Aorta (tissue), 5 donors: ENCODE data around the gene ERBB2. TPM values are rescaled to one million over a fixed set of nuclear protein-coding genes. Genes with fewer than 3 reads are reported as not detected.

Experiments used
- ATAC-seq: fragments of 200-7000 bp; cut with Tn5 transposase; one replicate; pipeline ENCODE4 v1.9.1; 2022; ENCODE audit warnings: moderate library complexity; ENCODE audit not compliant: low FRiP score
- DNase-seq, 2 donors: peaks; one replicate each; pipeline ENCODE4 v3.0.0-alpha.2; 2020
- H3K27ac ChIP-seq, 2 donors: one replicate each; pipeline ENCODE4 v1.5.1; 2013; ENCODE audit warnings: low read length in 2 of 2, mild to moderate bottlenecking in 2 of 2, moderate library complexity in 2 of 2, control low read depth in 1 of 2, inconsistent platforms in 1 of 2, low read depth in 1 of 2
- H3K27me3 ChIP-seq, 2 donors: one replicate each; pipeline ENCODE4 v1.6.1; 2013; ENCODE audit warnings: control low read depth in 1 of 2, low read length in 1 of 2, mild to moderate bottlenecking in 1 of 2, moderate library complexity in 1 of 2; ENCODE audit not compliant: insufficient read depth in 2 of 2, control insufficient read depth in 1 of 2
- H3K36me3 ChIP-seq, 2 donors: one replicate each; pipeline ENCODE4 v1.6.1; 2013; ENCODE audit warnings: control low read depth in 1 of 2, low read length in 1 of 2, mild to moderate bottlenecking in 1 of 2; ENCODE audit not compliant: insufficient read depth in 2 of 2, control insufficient read depth in 1 of 2
- H3K4me1 ChIP-seq, 2 donors: one replicate each; pipeline ENCODE4 v1.6.1; 2013; ENCODE audit warnings: low read length in 2 of 2, control low read depth in 1 of 2, mild to moderate bottlenecking in 1 of 2, moderate library complexity in 1 of 2; ENCODE audit not compliant: insufficient read depth in 2 of 2, control insufficient read depth in 1 of 2
- H3K4me3 ChIP-seq, 2 donors: one replicate each; pipeline ENCODE4 v1.5.1; 2013; ENCODE audit warnings: low read length in 2 of 2, control low read depth in 1 of 2, mild to moderate bottlenecking in 1 of 2
- H3K9me3 ChIP-seq: one replicate; pipeline ENCODE4 v1.6.1; 2013; ENCODE audit warnings: mild to moderate bottlenecking, low read length; ENCODE audit not compliant: control insufficient read depth
- WGBS, 2 donors: extraction: QIAGEN DNeasy Blood & Tissue Kit; methylation state at CpG; one replicate each; pipeline ENCODE4 v1.1.7; 2013; 5-methylcytosine and 5-hydroxymethylcytosine counted together
- intact Hi-C, 2 donors: fragments of 100-400 bp; cut with DNase I; formaldehyde crosslinking; loops; one replicate each; pipeline versions ENCODE4 v1.14.2 to v1.15.0; 2022
- polyA plus RNA-seq, 2 donors: library from polyadenylated mRNA; stranded (reverse); fragments of 200-250 nt; gene quantifications; one replicate each; pipeline ENCODE4 v1.2.3, GENCODE V29; 2013
- total RNA-seq, 2 donors: library from RNA; stranded (reverse); fragmentation: NEBNext Ultra II Directional; extraction: Animal tissue kit (Norgen Biotek cat#: 25700); gene quantifications; one replicate each; pipeline ENCODE4 v1.2.1, GENCODE V29; 2021
- donor health status: healthy with polysubstance abuse.
- donor health status: Bipolar disorder and iron deficiency.
- donor health status: DM: no; HTN: no; CAD: no.
- donor health status: DM: no; HTN: no; CAD: no.
- donor health status: DM: yes; HTN: yes; CAD: no.

Gene ERBB2
- total and polyA plus RNA-seq, 4 donors: 22.7 to 74.0 (median 59.1) TPM

- ATAC-seq (no peak), DNase-seq (no peak)
- 89 to 93% methylated on average over 9 of the region's 9 CpGs for WGBS, 2 donors
- Histone ChIP-seq H3K36me3 (no peaks in the 10 kb centered on the region), H3K27me3 (no peaks in the 10 kb centered on the region), H3K9me3 (no peaks in the 10 kb centered on the region), H3K4me1 (no peaks in the 10 kb centered on the region), H3K4me3 (no peak overlapping the region), H3K27ac (no peak overlapping the region)
- intact Hi-C loops: no loop called here
Measured at GRCh38 chr17:39683295-39683939, 16.4 kb upstream of the ERBB2 start.

- Histone ChIP-seq H3K27ac (no peak overlapping the region), H3K36me3 (no peaks in the 10 kb centered on the region), H3K27me3 (no peaks in the 10 kb centered on the region), H3K9me3 (no peaks in the 10 kb centered on the region), H3K4me1 (peaks cover 0 to 1% of the 10 kb centered on the region in 2 donors), H3K4me3 (no peak overlapping the region)
- DNase-seq (no peak), ATAC-seq (no peak)
- 91 to 92% methylated on average over 12 of the region's 12 CpGs for WGBS, 2 donors
- intact Hi-C loops: no loop called here
Measured at GRCh38 chr17:39684369-39685192, 15.3 kb upstream of the ERBB2 start.

GRCh38 chr17:39687101-39687545 is 12.7 kb upstream of the ERBB2 start:
- WGBS, 2 donors: 47 to 57% methylated on average over 6 of the region's 6 CpGs
- Histone ChIP-seq H3K27me3 (no peaks in the 10 kb centered on the region), H3K4me1 (peaks cover 0 to 1% of the 10 kb centered on the region in 2 donors), H3K9me3 (no peaks in the 10 kb centered on the region), H3K36me3 (no peaks in the 10 kb centered on the region), H3K27ac (no peak overlapping the region), H3K4me3 (no peak overlapping the region)
- intact Hi-C loops: no loop called here
- ATAC-seq: no peak
- no peak for DNase-seq

GRCh38 chr17:39687546-39688474 is 12.1 kb upstream of the ERBB2 start, which contains the start of gene PGAP3:
Gene PGAP3, minus strand, starts transcription at chr17:39688057. Its CDS starts 43 bp downstream, at chr17:39688014.
- H3K4me1 ChIP-seq: peaks cover 0 to 1% of the 10 kb centered on the region in 2 donors
- H3K27me3 ChIP-seq: no peaks in the 10 kb centered on the region
- 2% methylated on average over 45 of the region's 45 CpGs for WGBS, 2 donors
- ATAC-seq (peak; percentile 93), DNase-seq (peak; percentile 93 to 94)
- peak within 1 kb of the TSS in 1 of 2 donors; percentile 90 for H3K27ac ChIP-seq
- H3K36me3 ChIP-seq: no peaks in the 10 kb centered on the region
- intact Hi-C loops: loop anchor here in 1 of 2 donors (1.0 kb wide), 1 partner anchor 11 kb away; no protein-coding TSS in a partner anchor
- no peaks in the 10 kb centered on the region for H3K9me3 ChIP-seq
- H3K4me3 ChIP-seq: peak within 1 kb of the TSS; percentile 17 to 65

- ATAC-seq (no peak), DNase-seq (peak in 1 of 2 donors; percentile 37)
- no peaks in the 10 kb centered on the region for H3K27me3 ChIP-seq
- intact Hi-C loops: loop anchor here in 1 of 2 donors (1.0 kb wide), 1 partner anchor 11 kb away; no protein-coding TSS in a partner anchor
- peak overlapping the region; percentile 17 to 65 for H3K4me3 ChIP-seq
- H3K4me1 ChIP-seq: peaks cover 0 to 1% of the 10 kb centered on the region in 2 donors
- H3K36me3 ChIP-seq: no peaks in the 10 kb centered on the region
- WGBS, 2 donors: 5 to 14% methylated on average over 6 of the region's 6 CpGs
- H3K27ac ChIP-seq: peak overlapping the region in 1 of 2 donors; percentile 90
- no peaks in the 10 kb centered on the region for H3K9me3 ChIP-seq
Measured at GRCh38 chr17:39688475-39688835, 11.4 kb upstream of the ERBB2 start.

GRCh38 chr17:39688945-39689344 is 10.9 kb upstream of the ERBB2 start:
- no peaks in the 10 kb centered on the region for H3K27me3 ChIP-seq
- 28 to 36% methylated on average over 3 of the region's 3 CpGs for whole genome bisulfite sequencing, 2 donors
- H3K27ac ChIP-seq: no peak overlapping the region
- H3K4me3 ChIP-seq: no peak overlapping the region
- H3K9me3 ChIP-seq: no peaks in the 10 kb centered on the region
- DNase-seq (no peak), ATAC-seq (no peak)
- peaks cover 0 to 1% of the 10 kb centered on the region in 2 donors for H3K4me1 ChIP-seq
- intact Hi-C loops: loop anchor here in 1 of 2 donors (1.0 kb wide), 1 partner anchor 10 kb away; no protein-coding TSS in a partner anchor
- H3K36me3 ChIP-seq: no peaks in the 10 kb centered on the region

GRCh38 chr17:39694593-39694992 is 5.3 kb upstream of the ERBB2 start:
- intact Hi-C loops: no loop called here
- DNase-seq: no peak
- no peaks in the 10 kb centered on the region for H3K36me3 ChIP-seq
- no peaks in the 10 kb centered on the region for H3K9me3 ChIP-seq
- WGBS, 2 donors: 91 to 93% methylated on average over 5 of the region's 5 CpGs
- H3K27me3 ChIP-seq: no peaks in the 10 kb centered on the region
- ATAC-seq: no peak
- no peak overlapping the region for H3K4me3 ChIP-seq
- no peak overlapping the region for H3K27ac ChIP-seq
- H3K4me1 ChIP-seq: no peaks in the 10 kb centered on the region

GRCh38 chr17:39695089-39695474 is 4.8 kb upstream of the ERBB2 start:
- no peaks in the 10 kb centered on the region for H3K9me3 ChIP-seq
- H3K27me3 ChIP-seq: no peaks in the 10 kb centered on the region
- H3K4me3 ChIP-seq: no peak overlapping the region
- ATAC-seq: no peak
- no peaks in the 10 kb centered on the region for H3K4me1 ChIP-seq
- peak in 1 of 2 donors; percentile 3 for DNase-seq
- no peak overlapping the region for H3K27ac ChIP-seq
- 87 to 88% methylated on average over 2 of the region's 2 CpGs for WGBS, 2 donors
- H3K36me3 ChIP-seq: no peaks in the 10 kb centered on the region
- intact Hi-C loops: no loop called here
